GM12878 (cell line): ENCODE measurements around the gene C22orf15. TPM values are rescaled to one million over a fixed set of nuclear protein-coding genes. Genes with fewer than 3 reads are reported as not detected.

ENCODE experiments used
- ATF2 ChIP-seq: IDR thresholded peaks from 2 replicates; pipeline ENCODE4 v1.6.1; 2012; ENCODE audit warnings: low read length, inconsistent platforms
- ATF3 ChIP-seq: IDR thresholded peaks from 2 replicates; pipeline ENCODE4 v1.6.1; 2011; ENCODE audit warnings: low read depth, mild to moderate bottlenecking, low read length, moderate library complexity, borderline replicate concordance; ENCODE audit errors: extremely low read depth
- CEBPB ChIP-seq, 2 experiments: fragments of 150-350 bp in 1 of 2; IDR thresholded peaks; 2 replicates each; pipeline ENCODE4 v1.6.1; 2012 to 2014; ENCODE audit warnings: low read depth in 2 of 2, low read length in 2 of 2, borderline replicate concordance in 1 of 2, inconsistent platforms in 1 of 2
- CHD1 ChIP-seq: IDR thresholded peaks from 2 replicates; pipeline ENCODE4 v1.6.1; 2012; ENCODE audit warnings: low read depth, low read length, improper control_type of control experiment
- CREB1 ChIP-seq: IDR thresholded peaks from 2 replicates; pipeline ENCODE4 v1.6.1; 2012; ENCODE audit warnings: low read depth, mild to moderate bottlenecking, inconsistent platforms
- E4F1 ChIP-seq: fragments of 450-650 bp; IDR thresholded peaks from 2 replicates; pipeline ENCODE4 v1.6.1; 2018; ENCODE audit warnings: borderline replicate concordance, mild to moderate bottlenecking; ENCODE audit not compliant: partially characterized antibody
- FOS ChIP-seq: IDR thresholded peaks from 3 replicates; pipeline ENCODE4 v1.6.1; 2011; ENCODE audit warnings: borderline replicate concordance; ENCODE audit not compliant: insufficient read length; ENCODE audit errors: extremely low read depth
- KAT2A ChIP-seq: conservative IDR thresholded peaks from 2 replicates; pipeline ENCODE4 v1.6.1; 2011; ENCODE audit warnings: low read depth, low read length; ENCODE audit not compliant: control insufficient read depth
- MTA3 ChIP-seq: IDR thresholded peaks from 2 replicates; pipeline ENCODE4 v1.6.1; 2012; ENCODE audit warnings: low read length, inconsistent platforms, borderline replicate concordance
- NR2C1 ChIP-seq: fragments of 450-650 bp; IDR thresholded peaks from 2 replicates; pipeline ENCODE4 v1.6.1; 2017; ENCODE audit warnings: antibody characterized with exemption, mild to moderate bottlenecking, moderate library complexity
- RFX5 ChIP-seq: IDR thresholded peaks from 2 replicates; pipeline ENCODE4 v1.6.1; 2011; ENCODE audit warnings: low read depth, low read length, improper control_type of control experiment
- SMAD5 ChIP-seq: IDR thresholded peaks from 2 replicates; pipeline ENCODE4 v1.6.1; 2016; ENCODE audit warnings: antibody characterized with exemption, low read depth
- TCF3 ChIP-seq: IDR thresholded peaks from 2 replicates; pipeline ENCODE4 v1.6.1; 2012; ENCODE audit warnings: low read depth, mild to moderate bottlenecking, low read length, borderline replicate concordance; ENCODE audit not compliant: insufficient read depth
- WRNIP1 ChIP-seq: IDR thresholded peaks from 2 replicates; pipeline ENCODE4 v1.6.1; 2011; ENCODE audit warnings: low read depth, low read length, improper control_type of control experiment, borderline replicate concordance
- ZNF207 ChIP-seq: fragments of 450-650 bp; IDR thresholded peaks from 2 replicates; pipeline ENCODE4 v1.6.1; 2014; ENCODE audit warnings: antibody characterized with exemption, mild to moderate bottlenecking, borderline replicate concordance
- ZNF217 ChIP-seq: fragments of 450-650 bp; IDR thresholded peaks from 2 replicates; pipeline ENCODE4 v1.6.1; 2017; ENCODE audit warnings: antibody characterized with exemption, mild to moderate bottlenecking
- ZNF592 ChIP-seq: fragments of 450-650 bp; IDR thresholded peaks from 2 replicates; pipeline ENCODE4 v1.6.1; 2017; ENCODE audit warnings: mild to moderate bottlenecking, moderate library complexity
- polyA plus RNA-seq, 11 experiments: library from polyadenylated mRNA; depleted of rRNA in 4 of 11; unstranded in 6 of 11; stranded (reverse) in 5 of 11; fragments of >200 nt; fragmentation: Nextera tagmentation in 4 of 11; fragmentation: Illumina TruSeq in 1 of 11; extraction: Ambion mirVana in 4 of 11; extraction: Trizol in 1 of 11; gene quantifications; 1 replicate in 1 of 11; 2 replicates in 10 of 11; pipeline versions ENCODE4 v1.2.1 to v1.2.3, GENCODE V29; 2011 to 2016; ENCODE audit warnings: inconsistent platforms in 2 of 11, missing spikeins in 2 of 11, low read depth in 1 of 11
- total RNA-seq, 4 experiments: library from RNA; depleted of rRNA in 3 of 4; stranded (reverse); fragments of >200 nt in 3 of 4; fragmentation: Illumina TruSeq in 1 of 4; extraction: Trizol in 1 of 4; gene quantifications; 2 replicates each; pipeline versions ENCODE4 v1.2.1 to v1.2.3, GENCODE V29; 2013 to 2021

Gene C22orf15
- total and polyA plus RNA-seq, 10 of the 15 experiments (the other 5 are each of a cell fraction or from before 2014, with no cell fraction given) = 0.05 to 0.47 (median 0.13) TPM; not detected in 3

GRCh38 chr22:23803001-23803819 is 40.4 kb downstream of the C22orf15 start (continued):
- no peak for TF ChIP-seq E4F1
- no peak for TF ChIP-seq CEBPB (IDR thresholded peaks at IDR 0.05; ENCODE audit: borderline replicate concordance in 1 of 2, low read depth in 2 of 2, low read length in 2 of 2)
- TF ChIP-seq ZNF592 = peak; percentile 79; the same call in 1 of the 2 replicates
- peak; percentile 56; the same call in 1 of the 2 replicates for TF ChIP-seq TCF3
- TF ChIP-seq MTA3 = no peak
- TF ChIP-seq FOS = no peak
- TF ChIP-seq CREB1 = no peak
- no peak for TF ChIP-seq ZNF217
- no peak for TF ChIP-seq KAT2A
- TF ChIP-seq WRNIP1 = no peak
- TF ChIP-seq SMAD5 = 0 out of 2 replicates have a peak, but pooled peaks have one; percentile 50
- no peak for TF ChIP-seq CHD1
- no peak for TF ChIP-seq ATF2
- TF ChIP-seq ZNF207 = no peak
- no peak for TF ChIP-seq ATF3
- TF ChIP-seq NR2C1 = no peak
- no peak for TF ChIP-seq RFX5
